Left kidney (tissue), 2 donors: ENCODE results near the gene CNTN4. TPM values are rescaled to one million over a fixed set of nuclear protein-coding genes. Genes with fewer than 3 reads are reported as not detected.
"Not testable (repeated sequence)": the region's sequence is repeated elsewhere in the genome, so short reads cannot be mapped to it uniquely, and the experiment has no call there.

ENCODE experiments used
- DNase-seq: peaks from one replicate; pipeline ENCODE4 v3.0.0-alpha.2; 2013
- polyA plus RNA-seq: library from polyadenylated mRNA; unstranded; fragments of 120-200 nt; gene quantifications from one replicate; pipeline ENCODE4 v1.2.1, GENCODE V29; 2013; ENCODE audit not compliant: insufficient read length

Gene CNTN4
- polyA plus RNA-seq, 1 donor, result 30.1 TPM

DNA sequence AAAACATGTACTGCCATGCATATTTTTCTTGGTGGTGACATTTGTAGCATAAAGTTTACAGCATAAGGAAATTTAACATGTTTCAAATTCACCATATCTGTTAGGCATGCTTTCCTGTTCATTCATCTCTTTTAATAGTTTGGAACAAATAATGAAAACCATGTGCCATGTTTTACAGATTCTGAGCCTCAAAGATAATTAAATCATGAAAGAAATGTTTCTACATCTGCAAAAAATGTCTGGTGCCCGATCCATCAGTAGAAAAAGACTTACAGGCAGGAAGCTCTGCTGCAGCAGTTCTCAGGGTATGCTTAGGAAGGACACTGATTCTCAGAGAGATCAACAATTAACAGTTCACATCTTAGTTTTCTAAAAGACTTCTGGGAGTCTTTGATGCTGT, 695.3 kb downstream of the CNTN4 start:
- DNase-seq, result no peak

DNA sequence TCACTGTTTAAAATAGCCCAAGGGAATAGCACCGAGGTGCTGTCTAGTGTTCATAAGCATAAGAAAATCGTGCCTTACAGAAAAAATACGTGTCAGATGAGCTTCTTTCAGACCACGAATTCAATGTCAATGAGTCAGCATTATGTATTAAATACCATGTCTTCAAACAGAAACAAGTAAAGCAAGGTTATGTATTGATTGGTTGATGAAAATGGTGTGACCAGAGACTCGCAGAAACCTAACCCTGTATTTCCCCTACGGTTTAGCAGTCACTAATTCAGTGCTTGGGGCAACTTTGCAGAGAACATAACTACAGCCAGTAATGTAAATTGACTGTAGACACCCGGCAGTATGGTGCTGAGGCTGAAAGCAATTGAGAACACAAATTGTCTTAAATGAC, 703.8 kb downstream of the CNTN4 start:
- no peak for DNase-seq

DNA sequence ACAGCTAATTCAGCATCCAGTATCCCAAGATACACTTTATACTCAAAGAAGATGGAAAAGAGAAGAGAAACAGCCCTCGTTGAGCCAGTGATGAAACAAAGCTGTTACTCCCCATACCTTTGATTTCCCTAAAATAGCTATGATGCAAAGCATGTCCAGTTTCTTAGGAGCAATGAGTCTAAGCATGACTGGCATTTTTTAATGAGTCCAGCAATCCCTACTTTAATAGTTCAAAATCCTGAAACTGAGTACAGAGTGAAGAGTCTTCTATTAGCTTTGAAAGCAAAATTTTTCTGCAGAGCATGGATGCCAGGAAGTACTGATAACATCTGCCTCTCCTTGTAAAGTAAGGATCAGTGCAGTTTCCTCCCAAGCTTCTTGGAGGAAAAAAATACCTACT, 708.8 kb downstream of the CNTN4 start:
- DNase-seq, result no peak

DNA sequence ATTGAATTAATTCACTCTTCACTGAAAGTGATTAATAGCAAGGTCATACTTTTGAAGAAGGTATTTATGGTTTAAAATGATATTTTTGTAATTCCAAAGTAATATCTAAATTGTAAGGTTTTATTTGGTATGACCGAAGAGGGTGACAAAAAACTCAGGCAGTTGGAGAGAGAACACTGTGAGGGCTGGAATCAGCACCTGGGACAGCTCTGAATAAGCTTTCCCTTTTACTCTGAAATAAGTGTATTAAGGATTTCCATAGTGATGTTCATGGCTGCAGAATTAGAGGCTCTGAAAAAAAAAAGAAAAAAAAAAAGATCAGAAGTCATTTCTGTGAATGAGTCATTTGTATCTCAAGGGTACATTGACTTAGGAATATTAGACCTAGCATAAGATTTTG, 712.1 kb downstream of the CNTN4 start:
- peak; percentile 38 for DNase-seq

DNA sequence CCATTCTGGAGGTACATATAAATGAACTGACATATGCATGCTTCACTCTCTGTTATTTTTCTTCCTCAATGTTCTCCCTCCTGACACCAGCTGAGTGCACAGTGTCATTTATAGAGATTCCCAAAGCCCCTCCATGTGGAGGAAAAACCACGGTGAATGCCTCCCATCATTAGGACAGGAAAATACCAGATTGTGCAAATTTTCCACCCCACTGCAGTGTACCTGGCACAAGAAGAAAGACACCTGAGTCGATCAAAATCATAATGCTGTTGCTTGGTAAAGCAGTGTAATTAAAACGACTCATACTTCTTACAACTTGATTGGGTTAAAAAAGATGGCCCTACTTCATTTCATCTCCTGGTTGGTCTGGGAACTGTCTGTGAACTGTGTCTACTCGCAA, 720.9 kb downstream of the CNTN4 start:
- DNase-seq, result no peak

DNA sequence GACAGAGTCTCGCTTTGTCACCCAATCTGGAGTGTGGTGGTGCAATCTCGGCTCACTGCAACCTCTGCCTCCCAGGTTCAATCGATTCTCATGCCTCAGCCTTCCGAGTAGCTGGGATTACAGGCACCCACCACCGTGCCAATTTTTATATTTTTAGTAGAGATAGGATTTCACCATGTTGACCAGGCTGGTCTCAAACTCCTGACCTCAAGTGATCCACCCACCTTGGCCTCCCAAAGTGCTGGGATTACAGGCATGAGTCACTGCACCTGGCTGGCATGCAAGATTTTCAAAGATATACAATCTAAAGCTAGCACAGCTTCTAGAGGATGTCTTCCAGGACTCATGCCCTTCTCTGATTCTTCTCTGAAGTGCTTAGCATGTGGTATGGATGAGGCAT, 722.3 kb downstream of the CNTN4 start:
- not testable (repeated sequence) for DNase-seq

DNA sequence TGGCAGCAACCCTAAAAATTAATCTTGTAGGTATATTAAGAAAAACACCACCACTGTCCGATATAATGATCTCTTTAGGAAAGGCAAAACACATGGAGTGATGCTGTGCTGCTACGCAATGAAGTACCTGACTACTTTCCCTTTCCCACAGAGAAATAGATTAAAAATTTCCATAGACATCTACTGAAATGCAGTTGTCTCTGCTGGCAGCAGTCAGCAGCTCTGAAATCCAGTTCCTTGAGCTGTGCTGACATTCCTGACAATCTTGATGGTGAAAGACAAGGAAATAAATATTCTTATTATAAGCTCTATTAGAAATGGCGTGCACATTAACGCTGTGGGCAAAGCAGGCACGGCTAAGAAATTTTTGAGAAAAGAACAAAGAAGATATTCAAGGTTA, 723.9 kb downstream of the CNTN4 start:
- no peak for DNase-seq

DNA sequence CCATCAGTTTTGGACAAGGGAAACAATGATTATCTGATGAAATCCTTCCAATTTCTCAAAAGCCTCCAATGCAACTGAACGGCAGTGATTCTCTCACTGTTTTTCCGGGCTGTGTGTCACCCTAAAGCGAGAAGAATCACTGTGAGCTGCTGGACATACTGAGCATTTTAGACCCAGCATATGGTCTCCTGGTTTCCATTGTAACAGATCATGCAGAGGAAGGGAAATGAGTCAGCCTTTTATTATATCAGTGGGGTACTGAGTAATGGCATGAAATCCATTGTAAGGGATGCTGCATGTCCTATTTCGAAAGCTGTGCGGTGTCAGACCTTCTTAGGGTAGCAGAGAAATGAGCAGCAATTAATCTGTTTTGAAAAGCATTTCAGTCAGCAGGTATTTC, 724.4 kb downstream of the CNTN4 start:
- no peak for DNase-seq

DNA sequence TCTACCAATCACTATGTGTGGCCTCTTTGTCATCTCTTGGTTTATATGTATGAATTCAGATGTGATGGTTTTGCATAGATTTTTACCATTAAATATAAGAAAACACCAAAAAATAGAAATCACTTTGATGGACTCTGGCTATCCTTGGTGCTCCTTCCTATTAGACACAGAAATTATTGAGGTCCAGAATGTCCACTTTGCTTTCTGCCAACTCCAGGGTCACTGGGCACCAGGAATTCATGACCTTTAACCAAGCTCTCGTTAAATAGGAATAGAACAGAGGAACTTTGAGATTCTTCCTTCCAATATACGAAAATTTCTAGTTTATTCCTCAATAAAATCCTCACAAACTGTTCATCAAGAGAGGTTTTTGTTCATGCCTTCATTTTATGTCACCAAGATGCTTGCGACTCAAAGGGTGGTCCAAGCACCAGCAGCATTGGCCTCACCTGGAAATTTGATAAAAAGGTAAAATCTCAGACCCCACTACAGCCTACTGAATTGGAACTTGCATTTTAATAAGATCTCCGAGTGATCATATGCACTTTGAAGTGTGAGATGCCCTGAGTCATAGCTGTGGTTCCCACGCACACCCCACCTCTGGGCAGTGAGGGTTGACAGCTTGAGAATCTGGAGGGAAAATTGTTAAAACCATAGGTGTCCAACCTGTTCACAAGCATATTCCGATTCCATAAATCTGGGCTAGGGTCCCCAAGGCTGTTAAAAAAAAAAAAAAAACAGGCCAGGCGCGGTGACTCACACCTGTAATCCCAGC, 725.0 kb downstream of the CNTN4 start:
- no peak for DNase-seq

DNA sequence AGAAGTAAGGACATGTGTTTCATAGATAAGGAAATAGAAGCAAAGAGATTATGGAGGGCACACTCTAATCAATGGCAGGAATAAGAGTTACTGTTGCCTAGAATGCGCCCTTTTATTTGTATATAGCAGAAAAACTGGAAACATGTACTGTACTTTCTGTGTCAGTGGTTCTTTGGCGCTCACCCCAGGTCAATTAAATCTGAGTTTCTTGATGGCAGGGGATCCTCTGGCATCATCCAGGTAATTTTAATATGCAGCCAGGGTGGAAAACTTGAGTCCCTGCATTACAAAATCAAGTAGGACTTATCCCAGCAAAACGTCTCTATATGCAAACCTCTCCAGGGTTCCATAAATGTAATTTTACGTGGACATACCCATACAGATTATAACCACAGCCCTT, 727.4 kb downstream of the CNTN4 start:
- DNase-seq, result no peak

DNA sequence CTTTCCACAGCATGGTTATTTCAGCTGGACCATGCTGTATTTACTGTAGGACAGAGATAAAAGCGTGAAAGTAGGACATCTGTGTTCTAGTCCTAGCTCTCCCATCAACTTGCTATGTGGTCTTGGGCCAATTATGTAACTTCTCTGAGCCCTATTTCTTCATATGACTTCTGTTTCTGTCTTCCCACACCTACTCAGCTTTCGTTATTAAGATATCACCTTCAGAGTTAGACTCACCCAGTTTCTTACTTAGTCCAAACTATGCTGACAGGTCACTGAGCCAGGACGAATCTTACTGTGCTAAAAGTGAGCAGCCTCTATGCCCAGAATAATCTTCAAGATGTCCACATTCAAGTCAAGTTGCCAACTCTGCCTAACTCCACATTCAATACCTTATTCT, 727.8 kb downstream of the CNTN4 start:
- no peak for DNase-seq

DNA sequence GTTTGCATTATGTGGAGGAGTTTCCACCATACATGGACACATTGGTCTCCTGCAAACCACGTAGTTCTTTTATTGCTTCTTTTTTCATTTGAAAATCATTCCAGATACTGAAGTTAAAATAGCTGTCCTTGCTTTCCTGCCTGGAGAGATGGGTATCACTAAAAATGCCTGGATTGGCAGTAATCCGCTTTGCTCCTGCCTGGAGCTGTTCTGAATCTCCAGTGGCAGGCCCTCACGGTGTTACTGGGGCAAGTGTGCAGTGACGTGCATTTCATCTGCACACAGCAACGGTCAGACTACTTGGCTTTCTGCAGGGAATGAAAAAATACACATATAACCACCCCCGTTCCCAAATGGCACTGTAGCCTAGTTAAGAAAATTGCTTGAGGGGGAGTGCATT, 738.6 kb downstream of the CNTN4 start:
- no peak for DNase-seq

DNA sequence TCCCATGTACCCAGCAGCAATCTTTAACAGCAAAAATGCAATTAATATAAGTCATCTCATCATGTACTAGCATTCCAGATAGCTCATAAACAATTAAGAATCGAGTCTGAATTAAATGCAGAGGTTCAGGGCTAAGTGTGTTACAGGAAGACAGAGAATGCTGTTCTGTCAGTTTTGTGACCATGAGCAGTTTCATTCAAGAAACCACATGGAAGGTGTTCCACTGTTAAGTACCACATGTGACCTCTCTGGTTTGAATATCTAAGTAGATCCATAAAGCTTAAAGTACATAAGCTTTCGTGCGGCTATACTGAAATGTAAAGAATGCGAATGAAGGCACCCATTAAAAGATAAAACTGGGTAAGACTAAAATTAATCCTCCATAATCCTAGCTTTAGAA, 739.2 kb downstream of the CNTN4 start:
- no peak for DNase-seq

DNA sequence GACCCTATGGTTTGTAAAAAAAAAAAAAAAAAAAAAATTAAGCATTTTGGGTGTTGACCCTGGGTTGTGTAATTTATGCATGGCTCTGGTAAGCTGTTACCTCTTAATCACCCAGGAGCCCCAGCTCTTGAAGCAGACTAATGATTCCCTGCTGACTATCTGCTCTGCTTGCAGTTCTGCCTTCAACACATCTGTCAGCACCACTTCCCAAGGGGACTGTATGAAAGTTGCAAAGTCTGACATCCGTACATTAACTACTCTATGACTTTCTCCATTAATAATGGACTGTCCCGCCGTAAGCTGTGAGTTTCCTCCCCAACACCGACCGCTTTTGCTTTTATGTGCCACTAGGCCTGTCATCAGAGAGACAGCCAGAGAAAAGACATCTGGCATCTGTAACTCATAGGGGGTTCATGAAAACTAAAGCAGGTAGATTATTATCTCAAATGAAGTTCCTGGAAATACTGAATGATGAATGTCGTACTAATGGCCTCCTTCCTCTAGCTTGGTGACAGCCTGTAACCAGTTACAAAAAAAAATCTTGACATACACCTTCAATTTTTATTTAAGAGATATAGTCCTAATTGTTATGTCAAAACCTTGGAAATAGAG, 740.0 kb downstream of the CNTN4 start:
- DNase-seq, result no peak

DNA sequence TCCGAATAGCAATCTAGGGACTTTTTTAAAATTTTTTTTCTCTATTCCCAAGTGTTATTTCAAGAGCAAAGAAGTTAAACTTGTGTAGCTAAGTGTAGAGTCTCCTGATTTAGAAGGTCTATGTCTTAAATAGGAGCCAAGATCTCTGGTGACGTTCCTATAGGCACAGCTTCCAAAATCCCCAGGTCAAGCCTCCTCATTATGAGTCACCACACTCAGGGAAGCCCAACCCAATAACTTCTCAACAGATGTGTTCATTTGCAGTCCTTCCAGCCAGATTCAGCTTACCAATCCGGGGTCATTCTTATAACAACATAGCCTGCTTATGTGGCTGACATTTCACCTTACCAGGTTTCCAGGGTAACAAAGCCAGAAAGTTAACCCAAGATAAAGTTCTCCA, 741.2 kb downstream of the CNTN4 start:
- DNase-seq, result no peak

DNA sequence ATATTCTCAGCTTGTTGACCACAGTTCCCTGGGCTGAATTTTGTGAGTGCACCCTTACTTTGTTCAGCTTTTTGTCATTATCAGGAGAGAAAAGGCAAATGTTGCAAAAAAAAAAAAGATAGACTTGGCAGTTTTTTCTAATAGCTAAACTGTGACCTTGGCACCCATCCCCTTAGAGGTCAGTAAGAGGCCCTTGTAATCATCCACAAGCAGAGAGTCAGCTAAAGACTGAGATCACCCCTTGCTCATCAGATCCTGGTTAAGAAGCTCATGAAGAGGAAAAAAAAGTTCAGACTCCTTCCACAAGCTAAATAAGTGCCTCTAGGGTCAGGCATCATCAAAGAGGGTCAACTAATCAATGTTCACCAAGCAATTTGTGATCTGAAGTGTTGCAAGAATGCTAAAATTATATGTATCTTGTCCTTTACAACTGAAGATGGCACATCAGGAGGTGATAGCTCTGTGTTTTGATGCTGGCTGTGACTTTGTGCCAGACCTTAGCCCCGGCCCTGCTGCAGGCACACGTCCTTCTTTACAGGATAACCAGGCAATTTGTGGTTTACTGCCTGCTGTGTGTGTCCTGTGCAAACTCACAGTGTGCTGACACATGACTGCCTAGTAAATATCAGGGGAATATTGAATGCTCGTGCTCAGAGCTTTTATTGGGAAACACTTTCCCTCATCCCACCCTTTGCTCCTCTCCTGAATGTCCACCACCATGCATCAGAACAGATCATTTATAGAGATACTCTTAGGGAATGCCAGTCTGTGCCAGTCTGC, 748.6 kb downstream of the CNTN4 start:
- no peak for DNase-seq

DNA sequence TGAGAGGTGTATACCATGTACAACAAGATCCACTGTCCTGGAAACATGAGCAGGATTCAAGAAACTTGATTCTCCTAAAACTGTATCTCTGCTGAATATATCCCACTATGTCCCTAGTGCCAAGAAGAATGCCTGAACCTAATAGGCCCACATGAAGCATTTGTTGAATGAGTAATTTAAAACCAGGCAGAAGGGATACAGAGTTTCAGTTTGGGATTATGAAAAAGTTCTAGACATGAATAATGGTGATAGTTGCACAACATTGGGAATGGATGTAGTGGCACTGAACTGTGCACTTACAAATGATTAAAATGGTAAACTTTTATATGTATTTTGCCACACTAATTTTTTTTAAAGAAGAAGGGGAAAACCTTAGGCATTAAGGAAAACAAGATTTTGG, 750.4 kb downstream of the CNTN4 start:
- no peak for DNase-seq

DNA sequence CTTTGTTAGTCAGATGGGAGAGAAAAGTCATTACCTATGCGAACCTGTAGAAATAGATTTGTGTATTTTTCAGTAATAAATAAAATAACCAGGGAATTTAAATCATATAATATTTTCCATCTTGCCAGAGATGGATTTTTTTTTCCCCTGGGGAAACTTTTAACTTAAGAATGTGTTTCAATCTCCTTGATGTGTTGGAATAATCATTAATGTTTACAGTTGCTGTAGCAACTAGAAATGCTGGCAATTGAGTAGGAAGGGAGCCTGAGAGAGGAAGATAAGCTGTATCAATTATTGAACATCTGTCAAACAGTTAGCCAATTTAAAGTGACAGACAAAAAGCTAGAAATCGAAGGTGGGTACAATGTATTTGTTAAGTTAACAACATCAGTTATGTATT, 752.0 kb downstream of the CNTN4 start:
- no peak for DNase-seq

DNA sequence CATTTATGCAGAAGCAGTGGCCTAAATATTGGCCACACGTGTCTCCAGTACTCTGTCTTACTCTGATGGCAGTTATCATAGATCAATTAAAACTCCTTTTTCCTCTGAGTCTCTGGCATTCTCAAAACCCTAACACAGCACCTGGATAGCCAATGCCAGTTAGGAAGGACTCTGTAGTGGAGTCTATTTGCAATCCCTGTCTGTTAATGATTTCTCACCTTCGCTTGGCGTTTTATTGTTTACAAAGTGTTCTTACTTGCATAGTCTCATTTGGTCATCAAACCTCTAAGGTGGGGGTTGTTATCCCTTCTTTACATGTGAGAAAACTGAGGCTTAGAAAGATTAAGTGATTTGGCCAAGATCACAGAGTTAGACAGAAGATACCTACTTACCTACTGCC, 752.7 kb downstream of the CNTN4 start:
- DNase-seq, result no peak

DNA sequence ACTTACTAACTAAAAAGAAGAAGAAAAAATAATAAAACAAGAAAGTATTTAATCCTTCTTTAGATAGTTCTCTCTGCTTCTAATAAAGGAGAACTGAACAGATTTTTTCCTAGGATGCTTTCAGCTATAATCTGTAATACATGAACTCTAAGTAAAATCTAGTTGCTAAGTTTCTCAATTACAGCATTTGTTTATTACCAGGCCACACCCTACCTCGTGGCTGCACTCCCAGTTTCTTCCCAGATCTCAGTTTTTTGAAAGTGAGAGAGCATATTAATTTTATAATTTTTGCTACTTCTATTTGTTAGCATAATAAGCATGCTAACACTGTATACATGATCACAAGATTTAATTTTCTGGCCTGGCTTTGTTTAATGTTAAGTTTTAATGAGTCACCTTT, 753.2 kb downstream of the CNTN4 start:
- DNase-seq, result no peak

DNA sequence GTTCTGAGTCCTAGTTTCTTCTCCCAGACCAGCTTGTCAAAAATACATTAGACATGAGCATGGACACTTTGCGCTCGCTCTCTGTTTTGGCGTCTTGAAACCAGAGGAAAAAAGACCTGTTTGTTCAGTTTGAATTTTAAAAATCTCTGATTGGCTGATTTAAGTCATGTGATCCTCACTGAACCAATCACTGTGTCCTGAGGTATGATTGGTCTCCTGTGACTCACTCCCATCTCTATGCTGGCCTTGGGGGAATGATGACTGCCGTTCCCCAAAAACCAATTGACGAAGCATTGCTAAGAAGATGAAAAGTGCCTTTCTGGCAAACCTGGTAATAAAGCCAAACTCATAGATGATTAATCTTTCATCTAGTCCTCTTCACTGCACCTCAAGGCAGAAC, 755.0 kb downstream of the CNTN4 start:
- DNase-seq, result no peak

DNA sequence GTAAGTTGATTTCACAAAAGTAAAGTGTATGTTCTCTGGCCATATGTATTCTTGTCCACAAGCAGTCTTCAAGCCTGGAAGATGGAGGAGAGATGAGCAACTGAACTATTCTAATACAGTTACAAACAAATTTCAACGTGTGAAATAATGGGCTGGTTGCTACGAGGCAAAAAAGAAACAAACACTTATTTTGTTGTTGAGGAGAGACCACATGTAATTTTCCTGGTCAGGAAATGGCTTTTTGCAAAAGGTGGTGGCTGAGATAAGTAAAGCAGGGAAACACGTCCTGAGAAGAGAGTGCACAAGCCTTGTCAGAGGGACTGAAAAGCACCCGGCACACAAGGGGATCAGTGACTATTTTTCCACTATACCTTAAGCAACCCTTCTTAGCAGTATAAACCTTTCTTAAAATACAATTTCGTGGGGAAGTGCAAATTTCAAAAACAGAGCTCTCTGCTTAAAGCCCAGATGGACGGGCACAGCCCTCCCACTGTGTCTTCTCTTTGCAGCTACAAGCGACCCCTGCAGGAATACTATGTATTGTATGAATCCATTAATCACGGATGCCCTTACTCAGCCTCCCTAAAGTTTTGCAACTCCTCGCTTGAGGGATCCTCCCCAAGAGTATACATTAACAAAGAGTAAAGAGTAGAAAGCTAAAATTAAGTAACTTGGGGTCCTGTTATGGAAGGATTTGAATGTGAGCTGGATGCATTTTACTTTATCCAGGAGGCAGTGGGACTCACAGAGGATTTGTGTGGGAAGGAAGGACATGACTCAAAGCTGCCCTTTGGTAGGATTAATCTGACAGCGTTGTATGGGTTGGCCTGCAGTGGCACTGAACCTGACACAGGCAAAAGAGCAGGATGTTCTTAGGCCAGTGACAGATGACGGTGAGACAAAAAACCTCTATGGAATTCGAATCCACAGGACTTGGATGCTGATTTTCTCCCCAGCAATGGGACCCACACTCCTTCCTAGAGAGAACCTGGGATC, 757.8 kb downstream of the CNTN4 start:
- no peak for DNase-seq
